ENCODE results near the gene KCNK7. TPM values are rescaled to one million over a fixed set of nuclear protein-coding genes. Genes with fewer than 3 reads are reported as not detected.

The KCNK7 gene
- total RNA-seq, 1 donor from 2014 or later: 1.1 TPM

DNA sequence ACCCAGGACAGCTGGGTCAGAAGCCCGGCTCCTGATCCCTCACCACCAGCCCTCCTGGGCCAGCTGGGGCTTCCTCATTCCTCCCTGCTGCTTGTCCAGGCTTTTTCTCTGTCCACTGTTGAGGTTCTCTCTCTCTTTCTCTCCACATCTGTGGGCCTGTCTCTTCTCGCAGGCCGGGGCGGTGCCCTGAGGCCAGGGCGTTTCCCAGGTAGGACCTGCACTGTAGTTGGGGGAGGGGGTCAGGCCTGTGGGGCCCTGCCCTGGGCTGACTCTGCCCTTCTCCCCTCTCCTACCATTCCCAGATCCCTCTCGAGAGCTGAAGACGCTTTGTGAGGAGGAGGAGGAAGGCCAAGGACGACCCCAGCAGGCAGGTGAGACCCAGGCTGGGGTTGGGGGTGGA lies 14.8 kb downstream of the KCNK7 start:
- H3K4me1 Mint-ChIP-seq: peaks cover 30% of the 10 kb centered on the region
- H3K27me3 Mint-ChIP-seq: no peaks in the 10 kb centered on the region
- peaks cover 55% of the 10 kb centered on the region for H3K36me3 Mint-ChIP-seq (ENCODE audit: low read depth)
- CTCF ChIA-PET: interaction anchor here (1.1 kb wide), 1 partner anchor 13 kb away, joined by 3 read pairs; no protein-coding TSS in a partner anchor
- DNase-seq (no peak), ATAC-seq (ENCODE audit: low read depth) (no peak)
- H3K9me3 Mint-ChIP-seq: no peaks in the 10 kb centered on the region
- intact Hi-C loops (cut with micrococcal nuclease): no loop called here
- POLR2A ChIA-PET: interaction anchor here (1.2 kb wide), 1 partner anchor 40 kb away, joined by 4 read pairs; no protein-coding TSS in a partner anchor
- no peak overlapping the region for H3K4me3 Mint-ChIP-seq
- no peak overlapping the region for H3K27ac Mint-ChIP-seq
- TF ChIP-seq, protein P1, sequence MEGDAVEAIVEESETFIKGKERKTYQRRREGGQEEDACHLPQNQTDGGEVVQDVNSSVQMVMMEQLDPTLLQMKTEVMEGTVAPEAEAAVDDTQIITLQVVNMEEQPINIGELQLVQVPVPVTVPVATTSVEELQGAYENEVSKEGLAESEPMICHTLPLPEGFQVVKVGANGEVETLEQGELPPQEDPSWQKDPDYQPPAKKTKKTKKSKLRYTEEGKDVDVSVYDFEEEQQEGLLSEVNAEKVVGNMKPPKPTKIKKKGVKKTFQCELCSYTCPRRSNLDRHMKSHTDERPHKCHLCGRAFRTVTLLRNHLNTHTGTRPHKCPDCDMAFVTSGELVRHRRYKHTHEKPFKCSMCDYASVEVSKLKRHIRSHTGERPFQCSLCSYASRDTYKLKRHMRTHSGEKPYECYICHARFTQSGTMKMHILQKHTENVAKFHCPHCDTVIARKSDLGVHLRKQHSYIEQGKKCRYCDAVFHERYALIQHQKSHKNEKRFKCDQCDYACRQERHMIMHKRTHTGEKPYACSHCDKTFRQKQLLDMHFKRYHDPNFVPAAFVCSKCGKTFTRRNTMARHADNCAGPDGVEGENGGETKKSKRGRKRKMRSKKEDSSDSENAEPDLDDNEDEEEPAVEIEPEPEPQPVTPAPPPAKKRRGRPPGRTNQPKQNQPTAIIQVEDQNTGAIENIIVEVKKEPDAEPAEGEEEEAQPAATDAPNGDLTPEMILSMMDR (IDR thresholded peaks at IDR 0.05): no peak

DNA sequence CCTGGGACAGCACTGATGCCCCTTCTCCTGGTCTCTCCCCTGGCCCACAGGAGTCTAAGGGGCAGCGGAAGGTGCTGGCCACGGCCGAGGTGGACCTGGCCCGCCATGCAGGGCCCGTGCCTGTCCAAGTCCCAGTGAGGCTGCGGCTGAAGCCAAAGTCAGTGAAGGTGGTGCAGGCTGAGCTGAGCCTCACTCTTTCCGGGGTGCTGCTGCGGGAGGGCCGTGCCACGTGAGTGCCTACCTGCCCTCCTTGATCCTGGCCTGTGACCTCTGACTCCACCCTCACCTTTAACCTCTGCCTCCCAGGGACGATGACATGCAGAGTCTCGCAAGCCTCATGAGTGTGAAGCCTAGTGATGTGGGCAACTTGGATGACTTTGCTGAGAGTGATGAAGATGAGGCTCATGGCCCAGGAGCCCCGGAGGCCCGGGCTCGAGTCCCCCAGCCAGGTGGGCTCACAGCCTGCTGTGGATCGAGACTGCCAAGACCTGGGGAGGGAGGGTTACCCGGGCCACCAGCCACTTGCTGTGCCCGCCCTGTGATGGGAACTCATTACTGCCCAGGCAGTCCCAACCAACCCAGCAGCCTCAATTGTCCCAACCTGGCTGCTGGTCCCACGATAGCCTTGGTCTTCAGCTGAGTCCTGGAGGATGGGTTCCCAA lies 15.4 kb downstream of the KCNK7 start:
- TF ChIP-seq, protein P1 (IDR thresholded peaks at IDR 0.05): no peak
- POLR2A ChIA-PET: interaction anchor here (1.2 kb wide), 1 partner anchor 39 kb away, joined by 4 read pairs; no protein-coding TSS in a partner anchor
- no peak for DNase-seq
- no peaks in the 10 kb centered on the region for H3K9me3 Mint-ChIP-seq
- H3K36me3 Mint-ChIP-seq (ENCODE audit: low read depth): peaks cover 55% of the 10 kb centered on the region
- H3K4me1 Mint-ChIP-seq: peaks cover 35% of the 10 kb centered on the region
- H3K27me3 Mint-ChIP-seq: no peaks in the 10 kb centered on the region
- H3K4me3 Mint-ChIP-seq: no peak overlapping the region
- no peak for ATAC-seq (ENCODE audit: low read depth)
- CTCF ChIA-PET: no interaction called here
- no peak overlapping the region for H3K27ac Mint-ChIP-seq
- intact Hi-C loops (cut with micrococcal nuclease): no loop called here

DNA sequence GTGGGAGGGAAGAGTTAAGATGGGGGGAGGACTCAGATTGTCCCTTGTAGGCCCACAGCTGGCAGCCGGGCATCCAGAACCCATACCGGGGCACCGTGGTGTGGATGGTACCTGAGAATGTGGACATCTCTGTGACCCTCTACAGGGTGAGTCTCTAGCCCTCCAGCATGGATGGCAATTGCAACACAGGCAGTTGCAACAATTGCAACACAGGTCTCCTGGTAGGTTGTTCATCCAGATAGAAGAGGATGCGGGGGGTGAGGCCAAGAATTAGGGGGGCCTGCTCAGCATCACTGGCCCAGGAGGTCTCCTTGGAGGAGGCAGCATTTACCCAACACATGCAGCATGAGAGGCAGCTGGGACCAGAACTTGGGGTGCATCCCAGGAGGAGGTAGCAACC lies 16.3 kb downstream of the KCNK7 start:
- ATAC-seq (ENCODE audit: low read depth): no peak
- POLR2A ChIA-PET: interaction anchor here (0.9 to 1.1 kb wide), 2 partner anchors 9 to 18 kb away, joined by 3 read pairs; partner anchors contain the start of gene ZNRD2

DNA sequence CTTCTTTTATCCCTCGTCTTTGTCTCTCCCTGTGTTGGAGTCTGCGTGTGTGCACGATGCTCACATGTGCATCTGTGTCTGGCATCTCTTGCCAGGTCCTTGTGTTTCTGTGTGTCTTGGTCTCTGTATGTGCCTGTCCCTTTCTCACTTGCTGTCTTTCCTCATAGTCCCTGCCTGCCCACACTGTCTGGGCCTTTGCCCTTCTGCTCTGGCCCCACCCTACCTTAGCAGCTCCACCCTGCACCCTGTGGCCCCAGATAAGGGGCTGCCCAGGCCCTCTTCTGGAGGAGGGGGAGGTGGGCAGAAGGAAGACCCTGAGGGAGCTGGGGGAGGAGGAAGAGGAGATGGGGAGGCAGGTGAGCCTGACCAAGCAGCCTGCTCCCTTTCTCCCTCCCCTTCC lies 16.9 kb downstream of the KCNK7 start:
- H3K27ac Mint-ChIP-seq: peak overlapping the region; percentile 80
- H3K9me3 Mint-ChIP-seq: no peaks in the 10 kb centered on the region
- intact Hi-C loops (cut with micrococcal nuclease): no loop called here
- no peak for DNase-seq
- no peaks in the 10 kb centered on the region for H3K27me3 Mint-ChIP-seq
- peaks cover 41% of the 10 kb centered on the region for H3K4me1 Mint-ChIP-seq
- H3K4me3 Mint-ChIP-seq: peak overlapping the region; percentile 44
- TF ChIP-seq, protein P1 (IDR thresholded peaks at IDR 0.05): no peak
- ATAC-seq (ENCODE audit: low read depth): no peak
- H3K36me3 Mint-ChIP-seq (ENCODE audit: low read depth): peaks cover 49% of the 10 kb centered on the region
- CTCF ChIA-PET: interaction anchor here (0.9 to 1.1 kb wide), 2 partner anchors 9 to 201 kb away, joined by 3 read pairs; no protein-coding TSS in a partner anchor
- POLR2A ChIA-PET: interaction anchor here (0.9 to 4.4 kb wide), 4 partner anchors 8 to 36 kb away, joined by 3 to 239 read pairs (median 32); partner anchors contain the start of genes KCNK7, MAP3K11, PCNX3 and ZNRD2

More for the DNA sequence above, 16.3 kb downstream of the KCNK7 start:
- peak overlapping the region; percentile 80 for H3K27ac Mint-ChIP-seq
- CTCF ChIA-PET: interaction anchor here (1.1 kb wide), 1 partner anchor 9 kb away, joined by 3 read pairs; no protein-coding TSS in a partner anchor
- H3K4me1 Mint-ChIP-seq: peaks cover 41% of the 10 kb centered on the region
- H3K4me3 Mint-ChIP-seq: no peak overlapping the region
- H3K36me3 Mint-ChIP-seq (ENCODE audit: low read depth): peaks cover 53% of the 10 kb centered on the region
- TF ChIP-seq, protein P1 (IDR thresholded peaks at IDR 0.05): no peak
- no peaks in the 10 kb centered on the region for H3K9me3 Mint-ChIP-seq
- H3K27me3 Mint-ChIP-seq: no peaks in the 10 kb centered on the region
- intact Hi-C loops (cut with micrococcal nuclease): no loop called here
- no peak for DNase-seq

DNA sequence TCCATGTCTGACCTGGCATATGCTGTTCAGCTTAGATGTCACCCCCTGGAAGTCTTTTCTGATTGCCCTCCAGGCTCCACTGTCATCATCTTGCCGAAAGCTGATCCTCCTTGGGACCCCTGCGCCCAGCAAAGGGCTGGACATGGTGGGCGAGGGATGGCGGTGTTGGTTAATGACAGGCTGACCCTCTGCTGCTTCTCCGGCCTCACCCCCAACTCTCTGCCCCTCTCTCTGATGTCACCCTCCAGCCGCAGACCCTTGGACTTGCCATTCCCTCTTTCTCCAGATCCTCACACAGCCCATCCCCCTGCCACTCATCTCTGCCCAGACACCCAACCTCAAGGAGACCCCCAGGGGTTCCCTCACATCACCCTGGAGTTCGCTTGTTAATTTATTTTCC lies 17.5 kb downstream of the KCNK7 start:
- Mint-ChIP-seq H3K4me1 (peaks cover 45% of the 10 kb centered on the region), H3K9me3 (no peaks in the 10 kb centered on the region), H3K27me3 (no peaks in the 10 kb centered on the region), H3K36me3 (ENCODE audit: low read depth) (peaks cover 46% of the 10 kb centered on the region), H3K27ac (peak overlapping the region; percentile 80), H3K4me3 (peak overlapping the region; percentile 44)
- TF ChIP-seq, protein P1 (IDR thresholded peaks at IDR 0.05): no peak
- ChIA-PET CTCF (interaction anchor here (0.9 to 3.6 kb wide), 2 partner anchors 11 to 200 kb away, joined by 3 to 45 read pairs; no protein-coding TSS in a partner anchor), POLR2A (interaction anchor here (1.4 to 4.4 kb wide), 5 partner anchors 12 to 61 kb away, joined by 7 to 239 read pairs (median 30); partner anchors contain the start of genes KCNK7, MAP3K11 and PCNX3)
- DNase-seq (no peak), ATAC-seq (ENCODE audit: low read depth) (no peak)
- intact Hi-C loops (cut with micrococcal nuclease): no loop called here

Measured in activated B cell treated with CpG ODN at 0.5 μM for 24 hours (primary cell).